K562 (cell line): ENCODE measurements around the gene LTK. TPM values are rescaled to one million over a fixed set of nuclear protein-coding genes. Genes with fewer than 3 reads are reported as not detected.

Experiments used
- ATAC-seq: fragments of 200-7000 bp; cut with Tn5 transposase; 3 replicates; pipeline ENCODE4 v1.9.1; 2020; ENCODE audit warnings: moderate library complexity
- BruUV-seq: library from RNA; stranded (reverse); fragments of 400-500 nt; replicated peaks from 2 replicates; lab custom pipeline; 2021; lab: Mats Ljungman, UMichigan
- CTCF ChIA-PET: fragments of 300-600 bp; formaldehyde crosslinking; extraction: SDS; loops from one replicate; lab custom pipeline; 2021; ENCODE audit warnings: low intra/inter-chr PET ratio; lab: Yijun Ruan, JAX
- POLR2A ChIA-PET: fragments of 300-600, 350-650 bp; sonication (Branson Sonifier 250); formaldehyde crosslinking; extraction: SDS; loops from one replicate; lab custom pipeline; 2021; ENCODE audit warnings: antibody characterized with exemption, inconsistent platforms; lab: Yijun Ruan, JAX
- DNase-seq, 4 experiments: peaks; one replicate each; pipeline versions ENCODE4 v3.0.0 to v3.0.0-alpha.2; 2011 to 2018; ENCODE audit warnings: low spot score in 3 of 4, mixed read lengths in 3 of 4; ENCODE audit errors: extremely low read depth in 1 of 4
- FAIRE-seq: peaks from 2 replicates; lab custom pipeline; 2011; peaks lifted over from hg19 to GRCh38; lab: Jason Lieb, UNC
- H2AFZ ChIP-seq: 2 replicates; pipeline ENCODE4 v1.6.0; 2011; ENCODE audit warnings: low read depth, low read length, control low read depth, inconsistent platforms
- H3K27ac ChIP-seq: fragments of 200-600 bp; 3 replicates; pipeline ENCODE4 v1.8.0; 2011; ENCODE audit warnings: low read depth, mild to moderate bottlenecking, control low read depth, inconsistent platforms, low read length, moderate library complexity, mixed read lengths; ENCODE audit errors: extremely low read depth
- H3K27me3 ChIP-seq, 2 experiments: fragments of 300-600 bp in 1 of 2; 2 replicates in 1 of 2; 3 replicates in 1 of 2; pipeline versions ENCODE4 v1.6.0 to v1.8.0; 2011; ENCODE audit warnings: inconsistent platforms in 2 of 2, low read length in 2 of 2, mild to moderate bottlenecking in 1 of 2, mixed read lengths in 1 of 2, moderate library complexity in 1 of 2; ENCODE audit not compliant: control insufficient read depth in 2 of 2, insufficient read depth in 2 of 2
- H3K36me3 ChIP-seq: fragments of 300-600 bp; 3 replicates; pipeline ENCODE4 v1.8.0; 2011; ENCODE audit warnings: mild to moderate bottlenecking, low read length, inconsistent platforms; ENCODE audit not compliant: control insufficient read depth, insufficient read depth
- H3K4me1 ChIP-seq, 2 experiments: fragments of 200-600 bp in 1 of 2; replicated peaks in 1 of 2; 2 replicates in 1 of 2; 3 replicates in 1 of 2; pipeline versions ENCODE4 v1.5.1 to v1.8.0; 2011; ENCODE audit warnings: inconsistent platforms in 2 of 2, low read length in 2 of 2, mild to moderate bottlenecking in 1 of 2, mixed read lengths in 1 of 2, moderate library complexity in 1 of 2; ENCODE audit not compliant: control insufficient read depth in 2 of 2, insufficient read depth in 2 of 2
- H3K4me2 ChIP-seq: 2 replicates; pipeline ENCODE4 v1.6.1; 2011; ENCODE audit warnings: low read length, control low read depth, inconsistent platforms, mixed read lengths; ENCODE audit not compliant: insufficient read depth
- H3K4me3 ChIP-seq: fragments of 200-600 bp; sonication (generic), shearing (Covaris generic); 2 replicates; pipeline ENCODE4 v1.5.1; 2016; ENCODE audit warnings: control low read depth, inconsistent platforms
- H3K79me2 ChIP-seq: fragments of 200-600 bp; 3 replicates; pipeline ENCODE4 v1.8.0; 2011; ENCODE audit warnings: low read length, inconsistent platforms; ENCODE audit not compliant: control insufficient read depth, insufficient read depth
- H3K9ac ChIP-seq, 2 experiments: 2 replicates each; pipeline versions ENCODE4 v1.6.0 to v1.6.1; 2011; ENCODE audit warnings: low read depth in 2 of 2, low read length in 2 of 2, control low read depth in 1 of 2, inconsistent platforms in 1 of 2, mild to moderate bottlenecking in 1 of 2, mixed read lengths in 1 of 2; ENCODE audit not compliant: insufficient read depth in 1 of 2
- H3K9me1 ChIP-seq: one replicate; pipeline ENCODE4 v1.6.0; 2011; ENCODE audit warnings: inconsistent platforms, mild to moderate bottlenecking, low read length, moderate library complexity; ENCODE audit not compliant: control insufficient read depth, insufficient read depth
- H3K9me3 ChIP-seq: replicated peaks from 2 replicates; pipeline ENCODE4 v1.5.1; 2011; ENCODE audit warnings: low read depth, low read length, inconsistent platforms; ENCODE audit not compliant: control insufficient read depth, insufficient read depth
- H4K20me1 ChIP-seq: replicated peaks from 2 replicates; pipeline ENCODE4 v1.6.1; 2011; ENCODE audit warnings: low read length, inconsistent platforms, mixed read lengths; ENCODE audit not compliant: control insufficient read depth, insufficient read depth
- DMBX1 ChIP-seq: fragments of 250-450 bp; sonication (Bioruptor Pico); IDR thresholded peaks from 2 replicates; pipeline ENCODE4 v1.8.0; 2022; ENCODE audit warnings: inconsistent platforms, mild to moderate bottlenecking, moderate library complexity, borderline replicate concordance
- MCM5 ChIP-seq: fragments of 450-650 bp; IDR thresholded peaks from 2 replicates; pipeline ENCODE4 v1.6.1; 2016; ENCODE audit warnings: low read depth
- NRF1 ChIP-seq, 2 experiments: fragments of 450-650 bp; IDR thresholded peaks in 1 of 2; conservative IDR thresholded peaks in 1 of 2; 2 replicates each; pipeline ENCODE4 v1.6.1; 2014; ENCODE audit warnings: mild to moderate bottlenecking in 2 of 2
- ZNF316 ChIP-seq: fragments of 450-650 bp; IDR thresholded peaks from 2 replicates; pipeline ENCODE4 v1.6.1; 2016
- ZNF644 ChIP-seq: fragments of 200-800 bp; sonication (Bioruptor generic); IDR thresholded peaks from 2 replicates; pipeline ENCODE4 v1.6.1; 2016; ENCODE audit warnings: low read depth, missing genetic modification characterization, missing compliant biosample characterization
- WGBS: fragments of 100-300 bp; shearing (Covaris generic); methylation state at CpG from one replicate; pipeline ENCODE4 v1.1.6; 2016; ENCODE audit warnings: low coverage, mixed read lengths; ENCODE audit not compliant: insufficient coverage; ENCODE audit errors: missing lambda C conversion rate; 5-methylcytosine and 5-hydroxymethylcytosine counted together
- in situ Hi-C: fragments of 300-500 bp; cut with MboI; formaldehyde crosslinking; loops from 4 replicates; pipeline ENCODE4 v1.15.0; 2018; ENCODE audit warnings: inconsistent platforms, mixed read lengths
- intact Hi-C: fragments of 100-400 bp; cut with micrococcal nuclease; formaldehyde crosslinking; loops from 2 replicates; pipeline ENCODE4 v1.14.2; 2022
- polyA plus RNA-seq, 8 experiments: library from polyadenylated mRNA; depleted of rRNA in 4 of 8; stranded (reverse) in 5 of 8; unstranded in 3 of 8; fragments of >200 nt; fragmentation: Nextera tagmentation in 2 of 8; fragmentation: Illumina TruSeq in 1 of 8; extraction: Ambion mirVana in 2 of 8; extraction: Trizol in 1 of 8; gene quantifications; 2 replicates each; pipeline versions ENCODE4 v1.2.1 to v1.2.3, GENCODE V29; 2011 to 2014; ENCODE audit warnings: inconsistent platforms in 1 of 8, missing spikeins in 1 of 8
- total RNA-seq, 7 experiments: library from RNA; depleted of rRNA in 6 of 7; stranded (reverse); fragments of >200 nt in 6 of 7; fragmentation: Illumina TruSeq in 2 of 7; extraction: Trizol in 2 of 7; gene quantifications; 2 replicates each; pipeline versions ENCODE4 v1.2.1 to v1.2.3, GENCODE V29; 2011 to 2021; ENCODE audit warnings: low replicate concordance in 1 of 7
- TF ChIP-seq, protein P1 (sequence below): IDR thresholded peaks from 3 replicates; pipeline ENCODE4 v1.6.1; 2011; ENCODE audit warnings: borderline replicate concordance, mild to moderate bottlenecking; ENCODE audit not compliant: insufficient read length, insufficient read depth
- TF ChIP-seq, protein P2 (sequence below): sonication (generic); formaldehyde crosslinking; IDR thresholded peaks from 2 replicates; pipeline ENCODE4 v1.8.1; 2022; ENCODE audit warnings: missing genetic modification reagents

Gene LTK
- total and polyA plus RNA-seq, 9 of the 15 experiments (the other 6 are each of a cell fraction or from before 2014, with no cell fraction given), result 0.25 to 4.4 (median 1.8) TPM

GRCh38 chr15:41520636-41521035 is 7.0 kb upstream of the LTK start:
- Histone ChIP-seq H3K4me1 (peaks cover 0 to 7% of the 10 kb centered on the region in 2 experiments; a peak in 1 of 5 replicates), H3K4me2 (no peak overlapping the region), H3K27ac (no peak overlapping the region), H3K9me1 (peaks cover 3% of the 10 kb centered on the region), H3K4me3 (no peak overlapping the region), H2AFZ (no peak overlapping the region), H4K20me1 (no peaks in the 10 kb centered on the region; the same call in 1 of the 2 replicates), H3K79me2 (no peaks in the 10 kb centered on the region), H3K9me3 (no peaks in the 10 kb centered on the region), H3K36me3 (peaks cover 49% of the 10 kb centered on the region; the same call in 2 of the 3 replicates), H3K9ac (0 out of 4 replicates have a peak overlapping the region, but pooled peaks of 1 of the 2 experiments have one; percentile 48), H3K27me3 (no peaks in the 10 kb centered on the region)
- ChIA-PET POLR2A (interaction anchor here (0.5 to 1.9 kb wide), 5 partner anchors 11 to 140 kb away, joined by 3 to 6 read pairs (median 4); partner anchors contain the start of genes MGA and RPAP1), CTCF (no interaction called here)
- BruUV-seq, result no TSS peak
- in situ Hi-C loops, result no loop called here
- FAIRE-seq (no peak), ATAC-seq (no peak), DNase-seq (no peak)
- WGBS, result 91% methylated on average over 17 of the region's 17 CpGs
- intact Hi-C loops, result no loop called here
- TF ChIP-seq NRF1 (conservative IDR thresholded peaks at IDR 0.05 in 1 of 2, IDR thresholded peaks at IDR 0.05 in 1 of 2), result no peak
- no peak for TF ChIP-seq ZNF316
- TF ChIP-seq, protein P1, sequence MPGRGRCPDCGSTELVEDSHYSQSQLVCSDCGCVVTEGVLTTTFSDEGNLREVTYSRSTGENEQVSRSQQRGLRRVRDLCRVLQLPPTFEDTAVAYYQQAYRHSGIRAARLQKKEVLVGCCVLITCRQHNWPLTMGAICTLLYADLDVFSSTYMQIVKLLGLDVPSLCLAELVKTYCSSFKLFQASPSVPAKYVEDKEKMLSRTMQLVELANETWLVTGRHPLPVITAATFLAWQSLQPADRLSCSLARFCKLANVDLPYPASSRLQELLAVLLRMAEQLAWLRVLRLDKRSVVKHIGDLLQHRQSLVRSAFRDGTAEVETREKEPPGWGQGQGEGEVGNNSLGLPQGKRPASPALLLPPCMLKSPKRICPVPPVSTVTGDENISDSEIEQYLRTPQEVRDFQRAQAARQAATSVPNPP, result no peak
- TF ChIP-seq DMBX1, result no peak
- TF ChIP-seq MCM5, result no peak
- no peak for TF ChIP-seq ZNF644
- TF ChIP-seq, protein P2, sequence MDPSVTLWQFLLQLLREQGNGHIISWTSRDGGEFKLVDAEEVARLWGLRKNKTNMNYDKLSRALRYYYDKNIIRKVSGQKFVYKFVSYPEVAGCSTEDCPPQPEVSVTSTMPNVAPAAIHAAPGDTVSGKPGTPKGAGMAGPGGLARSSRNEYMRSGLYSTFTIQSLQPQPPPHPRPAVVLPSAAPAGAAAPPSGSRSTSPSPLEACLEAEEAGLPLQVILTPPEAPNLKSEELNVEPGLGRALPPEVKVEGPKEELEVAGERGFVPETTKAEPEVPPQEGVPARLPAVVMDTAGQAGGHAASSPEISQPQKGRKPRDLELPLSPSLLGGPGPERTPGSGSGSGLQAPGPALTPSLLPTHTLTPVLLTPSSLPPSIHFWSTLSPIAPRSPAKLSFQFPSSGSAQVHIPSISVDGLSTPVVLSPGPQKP (CRISPR knock-in tag), result no peak
